ENCODE measurements around the gene STK24. TPM values are rescaled to one million over a fixed set of nuclear protein-coding genes. Genes with fewer than 3 reads are reported as not detected.
A peak's percentile ranks its signal among the peaks of the same experiment; 100 is the strongest.

Gene STK24
- total RNA-seq, 4 donors from 2014 or later = 28.7 to 68.4 (median 49.4) TPM

GRCh38 chr13:98503175-98504028, 73.5 kb downstream of the STK24 start:
- Histone ChIP-seq H3K36me3 (no peaks in the 10 kb centered on the region), H3K4me1 (peaks cover 63 to 68% of the 10 kb centered on the region in 2 donors), H3K27me3 (no peaks in the 10 kb centered on the region), H3K9me3 (no peaks in the 10 kb centered on the region), H3K27ac (peak overlapping the region; percentile 43 to 54 (median 50)), H3K4me3 (no peak overlapping the region)
- DNase-seq = no peak
- in situ Hi-C loops (cut with MboI; ENCODE audit: low sequenced_read_pairs in 4 of 4) (no loop called here), intact Hi-C loops (cut with DNase I; ENCODE audit: low total_unique reads) (no loop called here)
- peak; percentile 24 to 65 for ATAC-seq
- TF ChIP-seq, protein P1, sequence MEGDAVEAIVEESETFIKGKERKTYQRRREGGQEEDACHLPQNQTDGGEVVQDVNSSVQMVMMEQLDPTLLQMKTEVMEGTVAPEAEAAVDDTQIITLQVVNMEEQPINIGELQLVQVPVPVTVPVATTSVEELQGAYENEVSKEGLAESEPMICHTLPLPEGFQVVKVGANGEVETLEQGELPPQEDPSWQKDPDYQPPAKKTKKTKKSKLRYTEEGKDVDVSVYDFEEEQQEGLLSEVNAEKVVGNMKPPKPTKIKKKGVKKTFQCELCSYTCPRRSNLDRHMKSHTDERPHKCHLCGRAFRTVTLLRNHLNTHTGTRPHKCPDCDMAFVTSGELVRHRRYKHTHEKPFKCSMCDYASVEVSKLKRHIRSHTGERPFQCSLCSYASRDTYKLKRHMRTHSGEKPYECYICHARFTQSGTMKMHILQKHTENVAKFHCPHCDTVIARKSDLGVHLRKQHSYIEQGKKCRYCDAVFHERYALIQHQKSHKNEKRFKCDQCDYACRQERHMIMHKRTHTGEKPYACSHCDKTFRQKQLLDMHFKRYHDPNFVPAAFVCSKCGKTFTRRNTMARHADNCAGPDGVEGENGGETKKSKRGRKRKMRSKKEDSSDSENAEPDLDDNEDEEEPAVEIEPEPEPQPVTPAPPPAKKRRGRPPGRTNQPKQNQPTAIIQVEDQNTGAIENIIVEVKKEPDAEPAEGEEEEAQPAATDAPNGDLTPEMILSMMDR (IDR thresholded peaks at IDR 0.05 in 4 of 5, conservative IDR thresholded peaks at IDR 0.05 in 1 of 5) = no peak
- no peak for TF ChIP-seq POLR2A (IDR thresholded peaks at IDR 0.05)

GRCh38 chr13:98500963-98501421, 75.9 kb downstream of the STK24 start:
- H3K27ac ChIP-seq = no peak overlapping the region
- in situ Hi-C loops (cut with MboI; ENCODE audit: low sequenced_read_pairs in 4 of 4) (no loop called here), intact Hi-C loops (cut with DNase I; ENCODE audit: low total_unique reads) (no loop called here)
- H3K4me1 ChIP-seq = peaks cover 59% of the 10 kb centered on the region in 2 donors
- H3K9me3 ChIP-seq = no peaks in the 10 kb centered on the region
- ATAC-seq (no peak), DNase-seq (no peak)
- H3K4me3 ChIP-seq = no peak overlapping the region
- no peak for TF ChIP-seq POLR2A (IDR thresholded peaks at IDR 0.05)
- TF ChIP-seq, protein P1 (IDR thresholded peaks at IDR 0.05 in 4 of 5, conservative IDR thresholded peaks at IDR 0.05 in 1 of 5) = no peak
- no peaks in the 10 kb centered on the region for H3K36me3 ChIP-seq
- no peaks in the 10 kb centered on the region for H3K27me3 ChIP-seq

GRCh38 chr13:98496966-98497365, 79.9 kb downstream of the STK24 start:
- Histone ChIP-seq H3K27ac (peak overlapping the region; percentile 58 to 79 (median 66)), H3K4me3 (no peak overlapping the region), H3K36me3 (no peaks in the 10 kb centered on the region), H3K27me3 (no peaks in the 10 kb centered on the region), H3K9me3 (no peaks in the 10 kb centered on the region), H3K4me1 (peaks cover 31 to 35% of the 10 kb centered on the region in 2 donors)
- ATAC-seq (no peak), DNase-seq (no peak)
- intact Hi-C loops (cut with DNase I; ENCODE audit: low total_unique reads) = no loop called here
- in situ Hi-C loops (cut with MboI; ENCODE audit: low sequenced_read_pairs in 4 of 4) = no loop called here
- TF ChIP-seq, protein P1 (IDR thresholded peaks at IDR 0.05 in 4 of 5, conservative IDR thresholded peaks at IDR 0.05 in 1 of 5) = no peak
- no peak for TF ChIP-seq POLR2A (IDR thresholded peaks at IDR 0.05)

GRCh38 chr13:98496479-98496791, 80.5 kb downstream of the STK24 start:
- Histone ChIP-seq H3K27ac (peak overlapping the region; percentile 58 to 79 (median 66)), H3K4me1 (peaks cover 28 to 33% of the 10 kb centered on the region in 2 donors), H3K27me3 (no peaks in the 10 kb centered on the region), H3K9me3 (no peaks in the 10 kb centered on the region), H3K36me3 (no peaks in the 10 kb centered on the region), H3K4me3 (no peak overlapping the region)
- in situ Hi-C loops (cut with MboI; ENCODE audit: low sequenced_read_pairs in 4 of 4) (no loop called here), intact Hi-C loops (cut with DNase I; ENCODE audit: low total_unique reads) (no loop called here)
- peak; percentile 67 to 72 for ATAC-seq
- peak in 1 of 2 donors; percentile 86 for DNase-seq
- no peak for TF ChIP-seq POLR2A (IDR thresholded peaks at IDR 0.05)
- TF ChIP-seq, protein P1 (IDR thresholded peaks at IDR 0.05 in 4 of 5, conservative IDR thresholded peaks at IDR 0.05 in 1 of 5) = no peak

Measured in gastrocnemius medialis (tissue), 4 donors.